Measurements from ENCODE around the gene AUP1. TPM values are rescaled to one million over a fixed set of nuclear protein-coding genes. Genes with fewer than 3 reads are reported as not detected.

AUP1 gene
- total and polyA plus RNA-seq, 9 of the 15 experiments (the other 6 are each of a cell fraction or from before 2014, with no cell fraction given): 70.7 to 245 (median 165) TPM

DNA sequence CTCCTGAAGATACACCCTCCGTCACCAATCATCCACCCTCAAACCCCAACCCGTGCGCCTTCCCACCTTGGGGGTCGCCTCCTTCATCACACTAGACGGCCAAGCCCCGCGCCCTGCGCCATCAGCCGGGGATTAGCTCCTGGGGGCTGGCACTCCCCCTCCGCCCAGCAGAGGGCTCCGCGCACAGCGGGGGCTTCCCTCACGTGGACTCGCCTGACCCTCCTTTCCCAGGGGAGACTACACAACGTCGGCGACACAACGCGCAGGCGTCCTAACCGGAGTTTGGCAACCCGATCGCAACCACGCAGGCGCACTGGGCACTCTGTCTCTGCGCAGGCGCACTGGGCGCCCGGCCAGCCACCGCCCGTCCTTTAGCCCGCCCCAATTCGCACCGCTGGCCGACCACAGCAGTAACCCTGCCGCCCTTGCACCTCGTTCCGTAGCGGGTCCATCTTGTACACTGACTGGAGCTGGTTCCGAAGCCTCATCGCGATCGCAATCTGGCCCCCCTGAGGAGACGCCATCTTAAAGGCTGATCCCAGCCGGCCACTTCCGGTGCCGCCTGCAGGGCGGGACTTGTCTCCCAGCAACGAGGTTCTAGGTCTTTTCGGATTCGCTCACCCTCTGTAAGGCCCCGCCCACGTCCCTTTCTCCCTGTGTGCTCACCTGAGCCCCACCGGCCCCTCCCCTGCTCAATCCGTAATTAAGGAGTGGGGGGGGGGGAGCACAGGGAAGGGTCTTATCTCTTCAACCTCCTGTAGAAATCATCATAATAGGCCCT is 22.2 kb downstream of the AUP1 start, which contains the start of gene PCGF1 (continued):
- TF ChIP-seq, protein P1, sequence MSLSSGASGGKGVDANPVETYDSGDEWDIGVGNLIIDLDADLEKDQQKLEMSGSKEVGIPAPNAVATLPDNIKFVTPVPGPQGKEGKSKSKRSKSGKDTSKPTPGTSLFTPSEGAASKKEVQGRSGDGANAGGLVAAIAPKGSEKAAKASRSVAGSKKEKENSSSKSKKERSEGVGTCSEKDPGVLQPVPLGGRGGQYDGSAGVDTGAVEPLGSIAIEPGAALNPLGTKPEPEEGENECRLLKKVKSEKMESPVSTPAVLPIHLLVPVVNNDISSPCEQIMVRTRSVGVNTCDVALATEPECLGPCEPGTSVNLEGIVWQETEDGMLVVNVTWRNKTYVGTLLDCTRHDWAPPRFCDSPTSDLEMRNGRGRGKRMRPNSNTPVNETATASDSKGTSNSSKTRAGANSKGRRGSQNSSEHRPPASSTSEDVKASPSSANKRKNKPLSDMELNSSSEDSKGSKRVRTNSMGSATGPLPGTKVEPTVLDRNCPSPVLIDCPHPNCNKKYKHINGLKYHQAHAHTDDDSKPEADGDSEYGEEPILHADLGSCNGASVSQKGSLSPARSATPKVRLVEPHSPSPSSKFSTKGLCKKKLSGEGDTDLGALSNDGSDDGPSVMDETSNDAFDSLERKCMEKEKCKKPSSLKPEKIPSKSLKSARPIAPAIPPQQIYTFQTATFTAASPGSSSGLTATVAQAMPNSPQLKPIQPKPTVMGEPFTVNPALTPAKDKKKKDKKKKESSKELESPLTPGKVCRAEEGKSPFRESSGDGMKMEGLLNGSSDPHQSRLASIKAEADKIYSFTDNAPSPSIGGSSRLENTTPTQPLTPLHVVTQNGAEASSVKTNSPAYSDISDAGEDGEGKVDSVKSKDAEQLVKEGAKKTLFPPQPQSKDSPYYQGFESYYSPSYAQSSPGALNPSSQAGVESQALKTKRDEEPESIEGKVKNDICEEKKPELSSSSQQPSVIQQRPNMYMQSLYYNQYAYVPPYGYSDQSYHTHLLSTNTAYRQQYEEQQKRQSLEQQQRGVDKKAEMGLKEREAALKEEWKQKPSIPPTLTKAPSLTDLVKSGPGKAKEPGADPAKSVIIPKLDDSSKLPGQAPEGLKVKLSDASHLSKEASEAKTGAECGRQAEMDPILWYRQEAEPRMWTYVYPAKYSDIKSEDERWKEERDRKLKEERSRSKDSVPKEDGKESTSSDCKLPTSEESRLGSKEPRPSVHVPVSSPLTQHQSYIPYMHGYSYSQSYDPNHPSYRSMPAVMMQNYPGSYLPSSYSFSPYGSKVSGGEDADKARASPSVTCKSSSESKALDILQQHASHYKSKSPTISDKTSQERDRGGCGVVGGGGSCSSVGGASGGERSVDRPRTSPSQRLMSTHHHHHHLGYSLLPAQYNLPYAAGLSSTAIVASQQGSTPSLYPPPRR (CRISPR knock-in tag; IDR thresholded peaks at IDR 0.05; ENCODE audit: borderline replicate concordance): 0 out of 2 replicates have a peak, but pooled peaks have one; percentile 27
- no peak for TF ChIP-seq CHAMP1 (IDR thresholded peaks at IDR 0.05)
- TF ChIP-seq KLF13 (tag; IDR thresholded peaks at IDR 0.05; ENCODE audit: borderline replicate concordance, low read depth): no peak
- 0 out of 2 replicates have a peak, but pooled peaks have one; percentile 71 for TF ChIP-seq LARP7 (IDR thresholded peaks at IDR 0.05)
- no peak for TF ChIP-seq NR4A1 (CRISPR knock-in tag; IDR thresholded peaks at IDR 0.05)
- TF ChIP-seq NR4A1 (tag; IDR thresholded peaks at IDR 0.05): no peak
- TF ChIP-seq ZNF282 (CRISPR knock-in tag; IDR thresholded peaks at IDR 0.05): no peak
- TF ChIP-seq TEAD2 (tag; IDR thresholded peaks at IDR 0.05): no peak
- peak; percentile 95; the same call in 1 of the 2 replicates for TF ChIP-seq POLR2AphosphoS2 (IDR thresholded peaks at IDR 0.05; ENCODE audit: low read length)
- peak; percentile 34; the same call in 1 of the 2 replicates for TF ChIP-seq NCOR1 (IDR thresholded peaks at IDR 0.05)
- no peak for TF ChIP-seq BCOR (IDR thresholded peaks at IDR 0.05)
- TF ChIP-seq NELFE (IDR thresholded peaks at IDR 0.05; ENCODE audit: insufficient read depth, insufficient read length): no peak
- no peak for TF ChIP-seq BACH1 (tag; IDR thresholded peaks at IDR 0.05)
- no peak for TF ChIP-seq ZNF316 (IDR thresholded peaks at IDR 0.05)
- no peak for TF ChIP-seq ZNF384 (IDR thresholded peaks at IDR 0.05; ENCODE audit: low read depth, low read length)
- TF ChIP-seq MTA2 (IDR thresholded peaks at IDR 0.05; ENCODE audit: low read depth): no peak

Measured in K562 (cell line).